Endothelial cell of umbilical vein (primary cell): ENCODE data around the gene FAM76B. TPM values are rescaled to one million over a fixed set of nuclear protein-coding genes. Genes with fewer than 3 reads are reported as not detected.
A peak's percentile ranks its signal among the peaks of the same experiment; 100 is the strongest.

Experiments used
- BruUV-seq: library from RNA; stranded (reverse); fragments of 400-500 nt; replicated peaks from 2 replicates; lab custom pipeline; 2021; lab: Mats Ljungman, UMichigan
- CTCF ChIA-PET: fragments of 300-600, 350-600 bp; sonication (Branson Sonifier 250); formaldehyde crosslinking; loops from one replicate; lab custom pipeline; 2021; ENCODE audit warnings: antibody characterized with exemption, inconsistent platforms; lab: Charles Lee
- POLR2A ChIA-PET: fragments of 300-600, 350-600 bp; sonication (Branson Sonifier 250); formaldehyde crosslinking; loops from one replicate; lab custom pipeline; 2021; ENCODE audit warnings: antibody characterized with exemption, inconsistent platforms; lab: Charles Lee
- DNase-seq: peaks from one replicate; pipeline ENCODE4 v3.0.0-alpha.2; 2011; ENCODE audit warnings: low read depth, low spot score
- FAIRE-seq: peaks from 2 replicates; lab custom pipeline; 2011; peaks lifted over from hg19 to GRCh38; lab: Jason Lieb, UNC
- H2AFZ ChIP-seq: 2 replicates; pipeline ENCODE4 v1.6.0; 2012; ENCODE audit warnings: low read depth, low read length, control low read depth, inconsistent platforms
- H3K27ac ChIP-seq: 2 replicates; pipeline ENCODE4 v1.5.1; 2011; ENCODE audit warnings: low read depth, mild to moderate bottlenecking, control low read depth, low read length, moderate library complexity; ENCODE audit not compliant: insufficient read depth
- H3K27me3 ChIP-seq, 2 experiments: 2 replicates each; pipeline versions ENCODE4 v1.6.0 to v1.6.1; 2011; ENCODE audit warnings: low read length in 2 of 2, mixed read lengths in 1 of 2; ENCODE audit not compliant: control insufficient read depth in 2 of 2, insufficient read depth in 2 of 2
- H3K36me3 ChIP-seq, 2 experiments: 2 replicates in 1 of 2; 3 replicates in 1 of 2; pipeline ENCODE4 v1.5.1; 2011; ENCODE audit warnings: low read length in 2 of 2, mild to moderate bottlenecking in 1 of 2, moderate library complexity in 1 of 2; ENCODE audit not compliant: control insufficient read depth in 2 of 2, insufficient read depth in 2 of 2; ENCODE audit errors: extremely low read depth in 1 of 2
- H3K4me1 ChIP-seq: 3 replicates; pipeline ENCODE4 v1.5.1; 2011; ENCODE audit warnings: mild to moderate bottlenecking, low read length; ENCODE audit not compliant: control insufficient read depth, insufficient read depth; ENCODE audit errors: extremely low read depth
- H3K4me2 ChIP-seq: 2 replicates; pipeline ENCODE4 v1.6.1; 2011; ENCODE audit warnings: low read length, control low read depth, mixed read lengths; ENCODE audit not compliant: insufficient read depth
- H3K4me3 ChIP-seq, 3 experiments: fragments of 200-600 bp in 1 of 3; sonication (generic), shearing (Covaris generic) in 1 of 3; replicated peaks in 1 of 3; 2 replicates each; pipeline ENCODE4 v1.5.1; 2011 to 2016; ENCODE audit warnings: control low read depth in 3 of 3, low read length in 3 of 3, mild to moderate bottlenecking in 2 of 3, inconsistent platforms in 1 of 3, low read depth in 1 of 3, moderate library complexity in 1 of 3; ENCODE audit not compliant: insufficient read depth in 1 of 3
- H3K79me2 ChIP-seq: 2 replicates; pipeline ENCODE4 v1.6.0; 2012; ENCODE audit warnings: low read length, inconsistent platforms; ENCODE audit not compliant: control insufficient read depth, insufficient read depth
- H3K9ac ChIP-seq: replicated peaks from 2 replicates; pipeline ENCODE3; 2011; ENCODE audit warnings: low read length, control low read depth; ENCODE audit not compliant: insufficient read depth; ENCODE audit errors: extremely low read depth
- H3K9me1 ChIP-seq: replicated peaks from 3 replicates; pipeline ENCODE4 v1.6.0; 2011; ENCODE audit warnings: mild to moderate bottlenecking, low read length; ENCODE audit not compliant: control insufficient read depth, insufficient read depth; ENCODE audit errors: extremely low read depth
- H3K9me3 ChIP-seq: replicated peaks from 2 replicates; pipeline ENCODE4 v1.5.1; 2012; ENCODE audit warnings: low read length, inconsistent platforms; ENCODE audit not compliant: control insufficient read depth, insufficient read depth
- H4K20me1 ChIP-seq: replicated peaks from 2 replicates; pipeline ENCODE3; 2011; ENCODE audit warnings: mild to moderate bottlenecking, low read length; ENCODE audit not compliant: control insufficient read depth, insufficient read depth; ENCODE audit errors: extremely low read depth
- EZH2 ChIP-seq: IDR thresholded peaks from 2 replicates; pipeline ENCODE4 v1.6.1; 2012; ENCODE audit warnings: borderline replicate concordance, low read depth, mild to moderate bottlenecking, moderate library complexity, low read length, inconsistent platforms; ENCODE audit not compliant: severe bottlenecking
- FOS ChIP-seq: IDR thresholded peaks from 2 replicates; pipeline ENCODE4 v1.6.1; 2011; ENCODE audit warnings: mild to moderate bottlenecking, low read length, moderate library complexity, borderline replicate concordance; ENCODE audit not compliant: insufficient read depth
- JUN ChIP-seq: IDR thresholded peaks from 2 replicates; pipeline ENCODE4 v1.6.1; 2011; ENCODE audit warnings: borderline replicate concordance, low read depth; ENCODE audit not compliant: insufficient read length, insufficient read depth
- POLR2A ChIP-seq: IDR thresholded peaks from 2 replicates; pipeline ENCODE4 v1.6.1; 2012; ENCODE audit warnings: low read depth, mild to moderate bottlenecking, control low read depth, low read length
- POLR2AphosphoS5 ChIP-seq: IDR thresholded peaks from 2 replicates; pipeline ENCODE4 v1.6.1; 2012; ENCODE audit warnings: low read depth, mild to moderate bottlenecking, control low read depth, low read length, moderate library complexity; ENCODE audit not compliant: insufficient read depth
- dilution Hi-C: fragments of 300-500 bp; cut with MboI; formaldehyde crosslinking; loops from one replicate; pipeline ENCODE4 v1.15.0; 2019; ENCODE audit warnings: low sequenced_read_pairs; ENCODE audit not compliant: extremely low pct_ligation_motif_present
- intact Hi-C: fragments of 100-400 bp; cut with micrococcal nuclease; formaldehyde crosslinking; loops from one replicate; pipeline ENCODE4 v1.10.0; 2022
- polyA plus RNA-seq, 4 experiments: library from polyadenylated mRNA; depleted of rRNA in 3 of 4; stranded (reverse) in 3 of 4; unstranded in 1 of 4; fragments of >200 nt; gene quantifications; 2 replicates each; pipeline versions ENCODE4 v1.2.1 to v1.2.3, GENCODE V29; 2011 to 2012; ENCODE audit warnings: missing spikeins in 1 of 4
- total RNA-seq: library from RNA; stranded (reverse); gene quantifications from 2 replicates; pipeline ENCODE4 v1.2.3, GENCODE V29; 2021
- TF ChIP-seq, protein P1 (sequence below), 2 donors: IDR thresholded peaks; 1 replicate in 1 of 2; 2 replicates in 1 of 2; pipeline ENCODE4 v1.5.1; 2011; ENCODE audit warnings: low read length in 2 of 2, mild to moderate bottlenecking in 2 of 2, moderate library complexity in 2 of 2, control low read depth in 1 of 2, inconsistent platforms in 1 of 2, low read depth in 1 of 2; ENCODE audit not compliant: insufficient read depth in 1 of 2; ENCODE audit errors: extremely low read depth in 1 of 2
- TF ChIP-seq, protein P2 (sequence below): IDR thresholded peaks from 2 replicates; pipeline ENCODE4 v1.6.1; 2011; ENCODE audit not compliant: insufficient read depth, insufficient read length

Gene FAM76B
- total and polyA plus RNA-seq, 2 donors (not counting 3 experiments of a cell fraction or from before 2014, with no cell fraction given): 6.7 to 25.7 TPM

DNA sequence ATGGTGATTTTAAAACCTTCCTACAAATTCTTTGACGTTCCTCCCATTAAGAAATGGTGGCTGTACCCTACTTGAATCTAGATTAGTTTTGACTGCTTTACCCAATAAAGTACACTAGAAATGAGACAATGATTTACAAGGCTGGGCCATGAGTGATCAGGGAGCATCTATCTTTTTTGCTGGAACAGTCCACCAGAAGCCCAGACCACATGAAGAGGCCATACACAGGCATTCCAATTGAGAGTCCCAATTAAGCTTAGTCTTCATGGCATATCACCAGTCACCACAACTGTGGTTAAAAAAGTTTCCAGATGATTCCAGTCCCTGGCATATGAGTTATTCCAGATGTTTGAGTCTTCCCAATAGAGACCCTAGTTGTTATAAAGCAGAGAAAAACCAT is 39.5 kb downstream of the FAM76B start:
- Histone ChIP-seq H3K4me3 (no peak overlapping the region), H3K9me1 (no peaks in the 10 kb centered on the region), H3K9ac (no peak overlapping the region), H4K20me1 (no peaks in the 10 kb centered on the region), H3K36me3 (no peaks in the 10 kb centered on the region), H3K27ac (no peak overlapping the region), H3K4me1 (no peaks in the 10 kb centered on the region), H3K79me2 (no peaks in the 10 kb centered on the region), H3K4me2 (no peak overlapping the region), H2AFZ (no peak overlapping the region), H3K9me3 (no peaks in the 10 kb centered on the region), H3K27me3 (peaks cover 8 to 13% of the 10 kb centered on the region in 2 experiments)
- TF ChIP-seq JUN (no peak), POLR2A (no peak), POLR2AphosphoS5 (no peak)
- no TSS peak for BruUV-seq
- ChIA-PET CTCF (no interaction called here), POLR2A (no interaction called here)
- no peak for DNase-seq
- intact Hi-C loops: no loop called here
- dilution Hi-C loops: no loop called here
- no peak for FAIRE-seq

DNA sequence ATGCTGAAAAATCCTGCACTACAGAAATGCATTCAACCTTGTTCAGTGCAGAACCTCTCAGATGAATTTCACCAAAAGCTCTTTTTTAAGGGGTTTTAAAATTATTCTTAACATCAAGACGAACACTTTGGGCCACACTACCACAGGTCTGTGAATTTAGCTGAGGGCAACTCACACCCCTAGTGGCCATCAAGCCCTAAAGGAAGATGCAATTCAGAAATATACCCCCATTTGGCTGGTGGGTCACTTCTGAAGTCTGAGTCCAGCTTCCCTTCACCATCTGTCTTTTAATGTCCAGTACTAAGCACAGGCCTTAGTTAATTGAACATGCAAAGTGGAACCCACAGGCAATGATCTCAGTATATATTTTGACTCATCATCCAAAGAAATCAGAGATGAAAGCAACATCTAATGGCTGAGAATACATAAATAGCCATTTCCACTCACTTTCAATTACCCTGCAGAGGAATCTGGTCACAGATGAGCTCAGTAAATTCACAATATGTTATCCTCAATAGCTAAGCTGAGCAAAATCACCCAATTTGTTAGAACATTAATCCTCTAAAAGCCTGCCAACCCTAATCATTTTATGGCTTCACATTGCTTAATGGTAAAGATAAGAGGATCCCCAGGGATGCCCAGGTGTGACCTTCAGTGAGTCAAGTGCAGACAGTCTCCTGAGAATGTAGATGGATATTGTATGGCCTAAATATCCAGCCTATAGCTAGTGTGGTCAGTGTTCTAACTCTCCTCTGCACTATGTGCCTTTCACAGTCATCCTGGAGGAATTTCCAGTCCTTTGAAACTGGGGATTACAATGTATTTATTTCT is 50.3 kb downstream of the FAM76B start:
- no peak for FAIRE-seq
- no peak overlapping the region for H3K4me2 ChIP-seq
- TF ChIP-seq EZH2 (no peak), POLR2A (no peak), FOS (no peak)
- TF ChIP-seq, protein P1, sequence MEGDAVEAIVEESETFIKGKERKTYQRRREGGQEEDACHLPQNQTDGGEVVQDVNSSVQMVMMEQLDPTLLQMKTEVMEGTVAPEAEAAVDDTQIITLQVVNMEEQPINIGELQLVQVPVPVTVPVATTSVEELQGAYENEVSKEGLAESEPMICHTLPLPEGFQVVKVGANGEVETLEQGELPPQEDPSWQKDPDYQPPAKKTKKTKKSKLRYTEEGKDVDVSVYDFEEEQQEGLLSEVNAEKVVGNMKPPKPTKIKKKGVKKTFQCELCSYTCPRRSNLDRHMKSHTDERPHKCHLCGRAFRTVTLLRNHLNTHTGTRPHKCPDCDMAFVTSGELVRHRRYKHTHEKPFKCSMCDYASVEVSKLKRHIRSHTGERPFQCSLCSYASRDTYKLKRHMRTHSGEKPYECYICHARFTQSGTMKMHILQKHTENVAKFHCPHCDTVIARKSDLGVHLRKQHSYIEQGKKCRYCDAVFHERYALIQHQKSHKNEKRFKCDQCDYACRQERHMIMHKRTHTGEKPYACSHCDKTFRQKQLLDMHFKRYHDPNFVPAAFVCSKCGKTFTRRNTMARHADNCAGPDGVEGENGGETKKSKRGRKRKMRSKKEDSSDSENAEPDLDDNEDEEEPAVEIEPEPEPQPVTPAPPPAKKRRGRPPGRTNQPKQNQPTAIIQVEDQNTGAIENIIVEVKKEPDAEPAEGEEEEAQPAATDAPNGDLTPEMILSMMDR (IDR thresholded peaks at IDR 0.05; ENCODE audit: extremely low read depth in 1 of 2, insufficient read depth in 1 of 2, low read depth in 1 of 2, low read length in 2 of 2): peak in 1 of 2 donors; percentile 4
- TF ChIP-seq, protein P2, sequence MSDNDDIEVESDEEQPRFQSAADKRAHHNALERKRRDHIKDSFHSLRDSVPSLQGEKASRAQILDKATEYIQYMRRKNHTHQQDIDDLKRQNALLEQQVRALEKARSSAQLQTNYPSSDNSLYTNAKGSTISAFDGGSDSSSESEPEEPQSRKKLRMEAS: no peak
- ChIA-PET POLR2A (no interaction called here), CTCF (interaction anchor here (1.2 to 2.6 kb wide), 3 partner anchors 13 to 34 kb away, joined by 3 to 7 read pairs (median 4); no protein-coding TSS in a partner anchor)
- no peaks in the 10 kb centered on the region for H4K20me1 ChIP-seq
- intact Hi-C loops: no loop called here
- H3K79me2 ChIP-seq: no peaks in the 10 kb centered on the region
- H3K9ac ChIP-seq: no peak overlapping the region
- no peaks in the 10 kb centered on the region for H3K9me3 ChIP-seq
- no peak overlapping the region for H3K27ac ChIP-seq
- no peaks in the 10 kb centered on the region for H3K4me1 ChIP-seq
- no peak overlapping the region for H2AFZ ChIP-seq
- no peak for DNase-seq
- no peaks in the 10 kb centered on the region for H3K9me1 ChIP-seq
- no peak overlapping the region for H3K4me3 ChIP-seq
- dilution Hi-C loops: no loop called here
- no TSS peak for BruUV-seq
- H3K36me3 ChIP-seq: no peaks in the 10 kb centered on the region
- H3K27me3 ChIP-seq: peaks cover 3 to 10% of the 10 kb centered on the region in 2 experiments
